Measurements from ENCODE around the gene AGO3.

DNA sequence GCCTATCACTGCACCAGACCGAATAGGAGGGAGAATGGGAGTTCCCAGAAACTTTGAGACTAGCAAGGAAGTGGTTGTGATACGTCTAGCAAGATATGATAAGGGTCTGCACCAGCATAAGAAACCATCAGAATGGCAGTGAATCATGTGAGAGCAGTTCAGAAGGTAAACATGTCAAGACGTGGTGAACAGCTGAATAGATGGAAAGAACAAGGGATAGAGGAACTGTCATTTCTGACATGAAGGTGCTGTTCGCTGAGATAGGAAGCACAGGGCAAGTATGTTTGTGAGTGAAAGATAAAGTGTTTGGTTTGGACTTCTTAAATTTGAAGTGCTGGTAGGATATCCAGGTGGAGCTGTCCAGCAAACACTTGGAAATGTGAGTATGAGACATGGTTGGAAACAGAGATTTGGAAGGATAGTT lies 49.0 kb upstream of the AGO3 start:
- TF ChIP-seq FOS (IDR thresholded peaks at IDR 0.05; ENCODE audit: borderline replicate concordance, insufficient read depth, low read length): no peak
- no peak for TF ChIP-seq POLR2A (IDR thresholded peaks at IDR 0.05; ENCODE audit: low read depth, low read length)
- TF ChIP-seq, protein P1, sequence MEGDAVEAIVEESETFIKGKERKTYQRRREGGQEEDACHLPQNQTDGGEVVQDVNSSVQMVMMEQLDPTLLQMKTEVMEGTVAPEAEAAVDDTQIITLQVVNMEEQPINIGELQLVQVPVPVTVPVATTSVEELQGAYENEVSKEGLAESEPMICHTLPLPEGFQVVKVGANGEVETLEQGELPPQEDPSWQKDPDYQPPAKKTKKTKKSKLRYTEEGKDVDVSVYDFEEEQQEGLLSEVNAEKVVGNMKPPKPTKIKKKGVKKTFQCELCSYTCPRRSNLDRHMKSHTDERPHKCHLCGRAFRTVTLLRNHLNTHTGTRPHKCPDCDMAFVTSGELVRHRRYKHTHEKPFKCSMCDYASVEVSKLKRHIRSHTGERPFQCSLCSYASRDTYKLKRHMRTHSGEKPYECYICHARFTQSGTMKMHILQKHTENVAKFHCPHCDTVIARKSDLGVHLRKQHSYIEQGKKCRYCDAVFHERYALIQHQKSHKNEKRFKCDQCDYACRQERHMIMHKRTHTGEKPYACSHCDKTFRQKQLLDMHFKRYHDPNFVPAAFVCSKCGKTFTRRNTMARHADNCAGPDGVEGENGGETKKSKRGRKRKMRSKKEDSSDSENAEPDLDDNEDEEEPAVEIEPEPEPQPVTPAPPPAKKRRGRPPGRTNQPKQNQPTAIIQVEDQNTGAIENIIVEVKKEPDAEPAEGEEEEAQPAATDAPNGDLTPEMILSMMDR (IDR thresholded peaks at IDR 0.05; ENCODE audit: extremely low read depth in 1 of 2, insufficient read depth in 1 of 2, low read depth in 1 of 2, low read length in 2 of 2): no peak

Measured in endothelial cell of umbilical vein (primary cell).